Choroid plexus epithelial cell (primary cell): Measurements from ENCODE around the gene ZGPAT.

Experiments
- DNase-seq: peaks from one replicate; pipeline ENCODE4 v3.0.0-alpha.2; 2010; ENCODE audit warnings: low read depth
- H3K4me3 ChIP-seq: 2 replicates; pipeline ENCODE4 v1.5.1; 2011; ENCODE audit warnings: low read depth, mild to moderate bottlenecking, control low read depth, low read length, moderate library complexity
- CTCF ChIP-seq: conservative IDR thresholded peaks from 2 replicates; pipeline ENCODE4 v1.5.1; 2011; ENCODE audit warnings: low read depth, mild to moderate bottlenecking, control low read depth, inconsistent platforms, low read length, moderate library complexity

The ZGPAT gene

GRCh38 chr20:63734111-63734945, 26.5 kb downstream of the ZGPAT start:
- DNase-seq = no peak
- no peak overlapping the region for H3K4me3 ChIP-seq
- TF ChIP-seq CTCF = no peak

- DNase-seq = no peak
- H3K4me3 ChIP-seq = no peak overlapping the region
- no peak for TF ChIP-seq CTCF
These were observed 27.4 kb downstream of the ZGPAT start for GRCh38 chr20:63734946-63735858.

- H3K4me3 ChIP-seq = no peak within 1 kb of the TSS
- no peak for TF ChIP-seq CTCF
- DNase-seq = no peak
These were observed 28.2 kb downstream of the ZGPAT start, which contains the start of gene LIME1 for GRCh38 chr20:63735859-63736718. TSS of gene LIME1 (plus strand) at chr20:63736664. CDS start at chr20:63737550, 886 bp downstream.

GRCh38 chr20:63736893-63737694, 29.3 kb downstream of the ZGPAT start:
- no peak for DNase-seq
- TF ChIP-seq CTCF = no peak
- no peak overlapping the region for H3K4me3 ChIP-seq

- no peak overlapping the region for H3K4me3 ChIP-seq
- DNase-seq = no peak
- TF ChIP-seq CTCF = no peak
These were observed 29.8 kb downstream of the ZGPAT start for GRCh38 chr20:63737695-63737944.
